Measurements from ENCODE around the gene LIN37. TPM values are rescaled to one million over a fixed set of nuclear protein-coding genes. Genes with fewer than 3 reads are reported as not detected.

LIN37 gene
- total RNA-seq, 1 experiment from 2014 or later, result 5.9 TPM

DNA sequence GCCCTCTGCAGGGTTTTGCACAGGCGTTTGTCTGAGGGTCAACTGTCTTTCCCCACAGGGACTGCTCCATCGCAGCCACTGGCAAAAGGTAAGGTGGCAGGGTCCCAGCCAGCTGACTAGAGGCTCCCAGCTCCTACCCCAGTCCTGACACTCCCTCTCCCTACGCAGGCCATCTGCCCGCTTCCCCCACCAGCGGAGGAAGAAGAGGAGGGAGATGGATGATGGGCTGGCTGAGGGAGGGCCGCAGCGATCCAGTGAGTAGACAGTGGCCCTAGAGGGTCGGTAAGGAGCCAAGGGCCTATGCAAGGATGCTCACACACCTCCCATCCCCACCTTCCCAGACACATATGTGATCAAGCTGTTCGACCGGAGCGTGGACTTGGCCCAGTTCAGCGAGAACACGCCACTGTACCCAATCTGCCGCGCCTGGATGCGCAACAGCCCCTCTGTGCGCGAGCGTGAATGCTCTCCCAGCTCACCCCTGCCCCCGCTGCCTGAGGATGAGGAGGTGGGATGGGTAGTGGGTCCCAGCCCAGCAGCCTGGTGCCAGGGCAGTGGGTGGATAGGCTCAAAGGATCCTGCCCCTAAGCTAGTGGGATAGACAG is 4.5 kb downstream of the LIN37 start:
- Histone ChIP-seq H3K9me3 (ENCODE audit: control insufficient read depth, low read depth, low read length) (no peaks in the 10 kb centered on the region), H3K27me3 (ENCODE audit: insufficient read depth, low read length) (no peaks in the 10 kb centered on the region), H4K5ac (ENCODE audit: insufficient read length, low read depth, low read length) (no peak overlapping the region), H2BK15ac (ENCODE audit: low read depth, low read length) (no peak overlapping the region), H2BK12ac (ENCODE audit: insufficient read length, low read depth, low read length) (no peak overlapping the region), H3K14ac (ENCODE audit: insufficient read depth, low read length) (no peak overlapping the region), H2AK5ac (ENCODE audit: insufficient read length, low read length) (no peak overlapping the region), H3K9ac (ENCODE audit: extremely low read depth, insufficient read length, low read length) (no peak overlapping the region), H3T11ph (ENCODE audit: low read length) (no peak overlapping the region), H3K4me2 (ENCODE audit: insufficient read depth, insufficient read length, low read length) (no peak overlapping the region), H2BK120ac (ENCODE audit: low read depth, low read length, poor library complexity, severe bottlenecking) (no peak overlapping the region), H3K23ac (ENCODE audit: insufficient read length, low read depth, low read length) (no peak overlapping the region), H2AFZ (ENCODE audit: low read length) (no peak overlapping the region), H4K8ac (replicated peaks; ENCODE audit: insufficient read length, low read depth, low read length) (no peak overlapping the region), H3K23me2 (ENCODE audit: insufficient read length, low read depth, low read length, poor library complexity, severe bottlenecking) (peaks cover 19% of the 10 kb centered on the region), H3K56ac (ENCODE audit: insufficient read length, low read depth, low read length) (no peak overlapping the region), H3K4ac (ENCODE audit: low read depth, low read length) (no peak overlapping the region), H3K79me2 (ENCODE audit: insufficient read depth, low read length) (no peaks in the 10 kb centered on the region), H4K91ac (ENCODE audit: insufficient read length, low read depth, low read length) (no peak overlapping the region), H2BK20ac (ENCODE audit: low read depth, low read length, poor library complexity, severe bottlenecking) (no peak overlapping the region), H4K20me1 (ENCODE audit: control insufficient read depth, insufficient read depth, insufficient read length) (no peaks in the 10 kb centered on the region), H3K4me1 (ENCODE audit: insufficient read depth, low read length) (no peaks in the 10 kb centered on the region), H3K18ac (ENCODE audit: insufficient read length, low read depth, low read length) (no peak overlapping the region), H3K79me1 (ENCODE audit: insufficient read depth, low read depth, low read length, poor library complexity, severe bottlenecking) (no peaks in the 10 kb centered on the region), H2BK5ac (ENCODE audit: insufficient read length, low read length) (no peak overlapping the region), H3K27ac (ENCODE audit: insufficient read length, low read depth, low read length) (no peak overlapping the region)
- H3K36me3 Mint-ChIP-seq (ENCODE audit: insufficient read depth in 1 of 3, low read depth in 3 of 3), result peaks cover 0 to 4% (median 2%) of the 10 kb centered on the region in 3 experiments; a peak in 2 of 7 replicates
- H3K9me3 Mint-ChIP-seq, result no peaks in the 10 kb centered on the region
- no peak for DNase-seq
- peaks cover 15 to 19% of the 10 kb centered on the region in 2 experiments for H3K4me1 Mint-ChIP-seq
- no peak overlapping the region for H3K27ac Mint-ChIP-seq
- H3K27me3 Mint-ChIP-seq (ENCODE audit: low read depth), result peaks cover 7% of the 10 kb centered on the region
- no peak for TF ChIP-seq CTCF (conservative IDR thresholded peaks at IDR 0.05)
- WGBS (ENCODE audit: extremely low coverage, insufficient read length, low lambda C conversion rate), result no CpG with 5 or more reads among the region's 20 CpGs
- no peak overlapping the region; a peak in 1 of 5 replicates for H3K4me3 Mint-ChIP-seq

All from H9 (cell line).